MCF 10A (cell line): ENCODE measurements around the gene COLEC11. TPM values are rescaled to one million over a fixed set of nuclear protein-coding genes. Genes with fewer than 3 reads are reported as not detected.

Source experiments
- BruUV-seq: library from RNA; stranded (reverse); fragments of 400-500 nt; replicated peaks from 2 replicates; lab custom pipeline; 2021; lab: Mats Ljungman, UMichigan
- CTCF ChIA-PET: fragments of 300-600 bp; sonication (Branson Sonifier 250); formaldehyde crosslinking; extraction: SDS; loops from one replicate; lab custom pipeline; 2021; ENCODE audit warnings: antibody characterized with exemption, inconsistent platforms; lab: Yijun Ruan, JAX
- POLR2A ChIA-PET: fragments of 300-600, 350-650 bp; sonication (Branson Sonifier 250); formaldehyde crosslinking; extraction: SDS; loops from one replicate; lab custom pipeline; 2020; ENCODE audit warnings: antibody characterized with exemption, inconsistent platforms; lab: Yijun Ruan, JAX
- DNase-seq: peaks from one replicate; pipeline ENCODE4 v3.0.0-alpha.2; 2018; ENCODE audit not compliant: unreplicated experiment
- H3K27ac Mint-ChIP-seq: one replicate; pipeline ENCODE4 v1.8.0; 2022; ENCODE audit warnings: mild to moderate bottlenecking, low read depth, mixed read lengths; ENCODE audit not compliant: unreplicated experiment
- H3K27me3 Mint-ChIP-seq: one replicate; pipeline ENCODE4 v1.8.0; 2022; ENCODE audit warnings: mixed read lengths; ENCODE audit not compliant: insufficient read depth, unreplicated experiment
- H3K36me3 Mint-ChIP-seq: one replicate; pipeline ENCODE4 v1.8.0; 2022; ENCODE audit warnings: mild to moderate bottlenecking, moderate library complexity, mixed read lengths; ENCODE audit not compliant: insufficient read depth, unreplicated experiment
- H3K4me1 Mint-ChIP-seq: one replicate; pipeline ENCODE4 v1.8.0; 2022; ENCODE audit warnings: mixed read lengths; ENCODE audit not compliant: insufficient read depth, unreplicated experiment
- H3K4me3 Mint-ChIP-seq: one replicate; pipeline ENCODE4 v1.8.0; 2022; ENCODE audit warnings: mild to moderate bottlenecking, moderate library complexity, mixed read lengths; ENCODE audit not compliant: unreplicated experiment
- H3K9me3 Mint-ChIP-seq: one replicate; pipeline ENCODE4 v1.8.0; 2022; ENCODE audit warnings: mixed read lengths; ENCODE audit not compliant: unreplicated experiment
- CTCF ChIP-seq: fragments of 200-600 bp; IDR thresholded peaks from one replicate; pipeline ENCODE4 v1.8.0; 2022; ENCODE audit warnings: antibody characterized with exemption, mild to moderate bottlenecking; ENCODE audit not compliant: unreplicated experiment
- intact Hi-C: fragments of 100-400 bp; cut with micrococcal nuclease; formaldehyde crosslinking; loops from 2 replicates; pipeline ENCODE4 v1.14.1; 2022
- total RNA-seq: library from RNA; stranded (reverse); gene quantifications from 2 replicates; pipeline ENCODE4 v1.2.3, GENCODE V29; 2022

The COLEC11 gene
- total RNA-seq, 1 experiment from 2014 or later = not detected

GRCh38 chr2:3666613-3666975, 71.7 kb downstream of the COLEC11 start:
- H3K27me3 Mint-ChIP-seq = no peaks in the 10 kb centered on the region
- BruUV-seq = no TSS peak
- no peaks in the 10 kb centered on the region for H3K36me3 Mint-ChIP-seq
- ChIA-PET CTCF (interaction anchor here (0.6 to 1.3 kb wide), 2 partner anchors 25 to 31 kb away, joined by 3 to 4 read pairs; no protein-coding TSS in a partner anchor), POLR2A (no interaction called here)
- intact Hi-C loops = no loop called here
- no peak for DNase-seq
- no peak overlapping the region for H3K4me3 Mint-ChIP-seq
- H3K9me3 Mint-ChIP-seq = no peaks in the 10 kb centered on the region
- H3K4me1 Mint-ChIP-seq = no peaks in the 10 kb centered on the region
- no peak for TF ChIP-seq CTCF
- no peak overlapping the region for H3K27ac Mint-ChIP-seq

- intact Hi-C loops = no loop called here
- POLR2A ChIA-PET = no interaction called here
- no peak overlapping the region for H3K27ac Mint-ChIP-seq
- no peak for TF ChIP-seq CTCF
- no peaks in the 10 kb centered on the region for H3K36me3 Mint-ChIP-seq
- H3K4me1 Mint-ChIP-seq = no peaks in the 10 kb centered on the region
- no peak overlapping the region for H3K4me3 Mint-ChIP-seq
- no peaks in the 10 kb centered on the region for H3K27me3 Mint-ChIP-seq
- no peaks in the 10 kb centered on the region for H3K9me3 Mint-ChIP-seq
- DNase-seq = no peak
- no TSS peak for BruUV-seq
- CTCF ChIA-PET = interaction anchor here (0.6 to 1.3 kb wide), 2 partner anchors 25 to 31 kb away, joined by 3 to 4 read pairs; no protein-coding TSS in a partner anchor
These were observed 72.3 kb downstream of the COLEC11 start for GRCh38 chr2:3667151-3667631.

GRCh38 chr2:3669656-3670055, 74.7 kb downstream of the COLEC11 start:
- intact Hi-C loops = no loop called here
- no peaks in the 10 kb centered on the region for H3K9me3 Mint-ChIP-seq
- BruUV-seq = no TSS peak

GRCh38 chr2:3670376-3670775, 75.5 kb downstream of the COLEC11 start:
- H3K4me3 Mint-ChIP-seq = no peak overlapping the region
- intact Hi-C loops = no loop called here
- no peaks in the 10 kb centered on the region for H3K9me3 Mint-ChIP-seq
- CTCF ChIA-PET = no interaction called here
- H3K27ac Mint-ChIP-seq = no peak overlapping the region
- POLR2A ChIA-PET = no interaction called here
- no peak for TF ChIP-seq CTCF
- BruUV-seq = no TSS peak
- H3K27me3 Mint-ChIP-seq = no peaks in the 10 kb centered on the region
- DNase-seq = no peak
- no peaks in the 10 kb centered on the region for H3K36me3 Mint-ChIP-seq
- H3K4me1 Mint-ChIP-seq = no peaks in the 10 kb centered on the region

More at GRCh38 chr2:3669656-3670055, 74.7 kb downstream of the COLEC11 start:
- no peaks in the 10 kb centered on the region for H3K36me3 Mint-ChIP-seq
- no peaks in the 10 kb centered on the region for H3K27me3 Mint-ChIP-seq
- ChIA-PET POLR2A (interaction anchor here (0.6 kb wide), 1 partner anchor 1184 kb away, joined by 3 read pairs; no protein-coding TSS in a partner anchor), CTCF (no interaction called here)
- H3K4me1 Mint-ChIP-seq = no peaks in the 10 kb centered on the region
- H3K4me3 Mint-ChIP-seq = no peak overlapping the region
- TF ChIP-seq CTCF = no peak
- H3K27ac Mint-ChIP-seq = no peak overlapping the region
- no peak for DNase-seq
